Measurements from ENCODE around the gene TNS4. TPM values are rescaled to one million over a fixed set of nuclear protein-coding genes. Genes with fewer than 3 reads are reported as not detected.

The TNS4 gene
- total and polyA plus RNA-seq, 9 of the 15 experiments (the other 6 are each of a cell fraction or from before 2014, with no cell fraction given), result 0.04 to 0.73 (median 0.24) TPM; not detected in 1

- no peak for ATAC-seq
- H3K79me2 ChIP-seq (ENCODE audit: control insufficient read depth, insufficient read depth, low read length), result no peaks in the 10 kb centered on the region
- no peaks in the 10 kb centered on the region for H3K27me3 ChIP-seq (ENCODE audit: control insufficient read depth in 2 of 2, insufficient read depth in 2 of 2, low read length in 2 of 2)
- FAIRE-seq, result no peak
- H3K9me1 ChIP-seq (ENCODE audit: control insufficient read depth, insufficient read depth, low read length), result no peaks in the 10 kb centered on the region
- POLR2A ChIA-PET, result interaction anchor here (0.6 to 1.4 kb wide), 3 partner anchors 11 to 133 kb away, joined by 3 read pairs; no protein-coding TSS in a partner anchor
- H4K20me1 ChIP-seq (replicated peaks; ENCODE audit: control insufficient read depth, insufficient read depth, low read length), result no peaks in the 10 kb centered on the region
- no peak overlapping the region for H2AFZ ChIP-seq (ENCODE audit: low read depth, low read length)
- peaks cover 12 to 20% of the 10 kb centered on the region in 2 experiments; a peak in 4 of 5 replicates for H3K4me1 ChIP-seq (replicated peaks in 1 of 2; ENCODE audit: control insufficient read depth in 2 of 2, insufficient read depth in 2 of 2, low read length in 2 of 2)
- CTCF ChIA-PET (ENCODE audit: low intra/inter-chr PET ratio), result no interaction called here
- no peak overlapping the region for H3K27ac ChIP-seq (ENCODE audit: extremely low read depth, low read depth, low read length)
- no peaks in the 10 kb centered on the region for H3K36me3 ChIP-seq (ENCODE audit: control insufficient read depth, insufficient read depth, low read length)
- peak overlapping the region in 1 of 2 experiments; percentile 43; a peak in 2 of 4 replicates for H3K9ac ChIP-seq (ENCODE audit: insufficient read depth in 1 of 2, low read depth in 2 of 2, low read length in 2 of 2)
- no TSS peak for BruUV-seq (replicated peaks)
- in situ Hi-C loops (cut with MboI) (no loop called here), intact Hi-C loops (cut with micrococcal nuclease) (no loop called here)
- no peak for DNase-seq (ENCODE audit: extremely low read depth in 1 of 4, low spot score in 3 of 4)
- no peaks in the 10 kb centered on the region for H3K9me3 ChIP-seq (replicated peaks; ENCODE audit: control insufficient read depth, insufficient read depth, low read depth, low read length)
- no peak overlapping the region for H3K4me2 ChIP-seq (ENCODE audit: insufficient read depth, low read length)
- no peak overlapping the region for H3K4me3 ChIP-seq
- WGBS (ENCODE audit: insufficient coverage, low coverage, missing lambda C conversion rate), result 48% methylated on average over 4 of the region's 4 CpGs
- TF ChIP-seq ZKSCAN8 (CRISPR knock-in tag; IDR thresholded peaks at IDR 0.05) (no peak), CEBPZ (IDR thresholded peaks at IDR 0.05; ENCODE audit: borderline replicate concordance, low read depth, low read length) (no peak), CGGBP1 (CRISPR knock-in tag; IDR thresholded peaks at IDR 0.05) (no peak), HNRNPK (IDR thresholded peaks at IDR 0.05; ENCODE audit: low read depth, low read length, poor library complexity, severe bottlenecking) (no peak), ZFP30 (CRISPR knock-in tag; IDR thresholded peaks at IDR 0.05; ENCODE audit: borderline replicate concordance) (no peak), ZNF764 (CRISPR knock-in tag; IDR thresholded peaks at IDR 0.05; ENCODE audit: low read depth) (no peak), HBP1 (CRISPR knock-in tag; IDR thresholded peaks at IDR 0.05) (no peak), FOXO4 (CRISPR knock-in tag; IDR thresholded peaks at IDR 0.05) (no peak), OTX1 (CRISPR knock-in tag; IDR thresholded peaks at IDR 0.05) (no peak), NFRKB (IDR thresholded peaks at IDR 0.05; ENCODE audit: low read depth) (no peak), SNIP1 (IDR thresholded peaks at IDR 0.05; ENCODE audit: low read depth) (no peak), GABPA (tag; conservative IDR thresholded peaks at IDR 0.05; ENCODE audit: low read depth) (no peak), E2F6 (IDR thresholded peaks at IDR 0.05; ENCODE audit: borderline replicate concordance in 1 of 2, extremely low read depth in 1 of 2, insufficient read depth in 1 of 2, insufficient read length in 1 of 2, low read depth in 1 of 2, low read length in 1 of 2, poor library complexity in 1 of 2, severe bottlenecking in 1 of 2) (no peak)
These were observed 7.7 kb downstream of the TNS4 start for GRCh38 chr17:40493697-40494096.

Measured in K562 (cell line).